HG03196 (cell line): ENCODE results near the gene EXOC5.

Experiments used
- ATAC-seq: cut with Tn5 transposase; IDR thresholded peaks from one replicate; pipeline ENCODE4 v1.9.1; 2021; ENCODE audit not compliant: unreplicated experiment

The EXOC5 gene

GRCh38 chr14:57168138-57168679, 100.5 kb downstream of the EXOC5 start:
- ATAC-seq, result no peak

DNA sequence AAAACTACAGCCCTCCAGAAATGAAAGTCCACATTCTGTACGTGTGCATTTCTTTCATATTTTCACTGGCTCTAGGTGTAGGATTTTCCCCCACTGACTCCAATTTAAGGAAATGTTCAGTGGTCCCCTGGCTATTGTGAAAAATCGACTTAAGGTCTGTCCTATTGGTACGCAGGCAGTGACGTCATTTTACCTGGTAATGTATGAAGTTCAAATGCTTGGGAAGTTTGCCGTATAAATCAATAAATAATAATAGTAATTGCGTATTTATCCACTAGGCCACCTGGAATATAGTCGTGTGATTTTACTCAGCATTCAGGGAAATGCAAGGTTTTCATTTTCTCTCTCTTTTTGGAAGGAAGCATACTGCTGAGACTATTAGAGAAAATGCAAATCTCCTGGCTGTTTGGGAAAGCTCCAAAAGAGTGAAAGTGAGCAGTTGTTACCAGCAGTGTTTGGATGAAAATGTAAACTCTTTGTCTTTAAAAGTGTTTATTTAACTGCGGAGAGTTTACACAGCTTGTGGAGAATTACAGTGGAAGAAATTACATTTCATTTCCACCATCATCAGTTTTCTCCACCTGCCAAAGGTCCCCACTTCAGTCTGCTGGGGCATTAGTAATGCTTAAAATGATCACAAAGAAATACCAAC, 107.0 kb downstream of the EXOC5 start:
- no peak for ATAC-seq

DNA sequence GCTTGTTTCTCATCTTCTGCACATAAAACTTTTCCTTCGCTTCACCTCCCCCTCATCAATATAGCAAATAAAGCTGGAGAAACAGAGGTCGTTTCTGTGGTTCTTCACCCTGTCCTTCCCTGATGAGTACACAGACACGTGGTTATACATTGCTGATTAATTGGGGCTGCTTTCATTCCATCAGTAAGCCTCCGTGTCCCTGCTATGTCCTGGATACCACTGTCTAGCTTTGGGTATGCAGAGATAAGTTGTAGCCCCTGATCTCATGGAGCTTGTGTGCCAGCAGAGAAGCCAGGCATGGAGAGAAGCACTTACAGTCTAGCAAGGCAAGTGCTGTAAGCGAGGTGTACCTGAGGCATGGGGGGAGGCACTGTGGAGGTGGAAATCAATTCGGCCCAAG, 108.4 kb downstream of the EXOC5 start:
- ATAC-seq, result no peak

- ATAC-seq, result no peak
Measured at GRCh38 chr14:57153286-57153685, 115.4 kb downstream of the EXOC5 start.
